ENCODE measurements around the gene EPHX1.

EPHX1 gene

GRCh38 chr1:225844236-225845061 is 34.5 kb downstream of the EPHX1 start:
- no peak for DNase-seq

- no peak for DNase-seq
These were observed 35.2 kb downstream of the EPHX1 start for GRCh38 chr1:225845097-225845496.

- no peak for DNase-seq
These were observed 35.8 kb downstream of the EPHX1 start for GRCh38 chr1:225845571-225846259.

- DNase-seq: no peak
These were observed 36.7 kb downstream of the EPHX1 start for GRCh38 chr1:225846331-225847310.

- DNase-seq: no peak
These were observed 37.7 kb downstream of the EPHX1 start for GRCh38 chr1:225847610-225848009.

GRCh38 chr1:225848030-225848955 is 38.4 kb downstream of the EPHX1 start:
- DNase-seq: no peak

GRCh38 chr1:225849925-225850324 is 40.0 kb downstream of the EPHX1 start:
- no peak for DNase-seq

- DNase-seq: no peak
These were observed 40.4 kb downstream of the EPHX1 start for GRCh38 chr1:225850370-225850769.

- DNase-seq: no peak
These were observed 41.9 kb downstream of the EPHX1 start for GRCh38 chr1:225851805-225852204.

- DNase-seq: no peak
These were observed 42.6 kb downstream of the EPHX1 start for GRCh38 chr1:225852413-225853124.

- no peak for DNase-seq
These were observed 43.5 kb downstream of the EPHX1 start for GRCh38 chr1:225853441-225853840.

- DNase-seq: no peak
These were observed 45.8 kb downstream of the EPHX1 start for GRCh38 chr1:225855503-225856300.

GRCh38 chr1:225857256-225857655 is 47.3 kb downstream of the EPHX1 start:
- DNase-seq: no peak

GRCh38 chr1:225859151-225859550 is 49.2 kb downstream of the EPHX1 start:
- no peak for DNase-seq

- DNase-seq: no peak
These were observed 50.2 kb downstream of the EPHX1 start for GRCh38 chr1:225860107-225860506.

GRCh38 chr1:225860876-225861441 is 51.0 kb downstream of the EPHX1 start:
- no peak for DNase-seq

- DNase-seq: no peak
These were observed 52.1 kb downstream of the EPHX1 start for GRCh38 chr1:225861834-225862580.

GRCh38 chr1:225862581-225862950 is 52.6 kb downstream of the EPHX1 start:
- no peak for DNase-seq

GRCh38 chr1:225863167-225863566 is 53.2 kb downstream of the EPHX1 start:
- DNase-seq: no peak
